Measurements from ENCODE around the gene TMOD3. TPM values are rescaled to one million over a fixed set of nuclear protein-coding genes. Genes with fewer than 3 reads are reported as not detected.
"Not testable (repeated sequence)": the region's sequence is repeated elsewhere in the genome, so short reads cannot be mapped to it uniquely, and the experiment has no call there.

Gene TMOD3
- total RNA-seq, 1 donor: 100 TPM

DNA sequence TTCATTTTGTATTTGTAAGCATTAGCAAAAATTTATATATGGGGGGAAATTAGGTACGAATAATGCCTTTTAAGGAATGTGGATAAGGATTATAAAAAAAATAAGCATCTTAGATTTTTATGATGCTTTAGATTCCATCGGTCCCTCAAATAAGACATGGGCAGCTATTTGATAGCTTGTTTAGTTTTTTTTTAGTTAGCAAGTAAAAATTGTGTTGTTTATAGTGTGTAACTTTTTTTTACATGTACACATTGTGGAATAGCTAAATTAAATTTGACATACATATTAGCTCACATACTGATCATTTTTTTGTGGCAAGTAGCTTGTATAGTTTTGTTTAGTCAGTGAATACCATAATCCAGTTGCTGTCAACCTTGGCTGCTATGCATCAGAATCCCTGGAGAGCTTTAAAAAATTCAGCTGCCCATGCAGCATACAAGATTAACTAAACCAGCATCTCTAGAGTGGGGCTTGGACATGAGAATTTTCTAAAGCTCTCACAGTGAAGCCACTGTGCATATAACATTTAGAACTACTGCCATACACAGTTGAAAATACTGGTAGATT is 53.9 kb downstream of the TMOD3 start:
- TF ChIP-seq, protein P1, sequence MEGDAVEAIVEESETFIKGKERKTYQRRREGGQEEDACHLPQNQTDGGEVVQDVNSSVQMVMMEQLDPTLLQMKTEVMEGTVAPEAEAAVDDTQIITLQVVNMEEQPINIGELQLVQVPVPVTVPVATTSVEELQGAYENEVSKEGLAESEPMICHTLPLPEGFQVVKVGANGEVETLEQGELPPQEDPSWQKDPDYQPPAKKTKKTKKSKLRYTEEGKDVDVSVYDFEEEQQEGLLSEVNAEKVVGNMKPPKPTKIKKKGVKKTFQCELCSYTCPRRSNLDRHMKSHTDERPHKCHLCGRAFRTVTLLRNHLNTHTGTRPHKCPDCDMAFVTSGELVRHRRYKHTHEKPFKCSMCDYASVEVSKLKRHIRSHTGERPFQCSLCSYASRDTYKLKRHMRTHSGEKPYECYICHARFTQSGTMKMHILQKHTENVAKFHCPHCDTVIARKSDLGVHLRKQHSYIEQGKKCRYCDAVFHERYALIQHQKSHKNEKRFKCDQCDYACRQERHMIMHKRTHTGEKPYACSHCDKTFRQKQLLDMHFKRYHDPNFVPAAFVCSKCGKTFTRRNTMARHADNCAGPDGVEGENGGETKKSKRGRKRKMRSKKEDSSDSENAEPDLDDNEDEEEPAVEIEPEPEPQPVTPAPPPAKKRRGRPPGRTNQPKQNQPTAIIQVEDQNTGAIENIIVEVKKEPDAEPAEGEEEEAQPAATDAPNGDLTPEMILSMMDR (IDR thresholded peaks at IDR 0.05; ENCODE audit: insufficient read depth, low read depth, low read length): no peak
- no peak overlapping the region for H3K4me3 ChIP-seq (ENCODE audit: low read depth, low read length)
- peak; percentile 56 for DNase-seq (ENCODE audit: low read depth)

DNA sequence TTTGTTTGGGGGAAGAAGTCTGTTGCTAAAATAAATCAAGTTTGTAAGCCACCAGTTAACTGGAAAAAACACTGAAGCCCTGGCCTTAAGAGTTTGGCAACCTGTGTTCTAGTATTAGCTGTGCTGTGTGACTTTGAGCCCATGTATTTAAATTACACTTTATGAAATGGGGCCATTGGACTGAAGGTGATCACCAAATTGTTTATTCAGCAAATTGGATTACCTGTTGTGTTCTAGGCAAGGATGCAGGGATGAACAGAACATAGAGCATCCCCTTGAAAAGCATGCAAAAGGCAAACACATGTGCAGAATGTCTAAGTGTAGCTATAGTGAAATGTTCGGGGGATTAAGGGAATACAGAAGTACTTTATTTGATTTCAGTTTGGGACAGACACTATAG is 54.6 kb downstream of the TMOD3 start:
- H3K4me3 ChIP-seq (ENCODE audit: low read depth, low read length): no peak overlapping the region
- no peak for DNase-seq (ENCODE audit: low read depth)
- TF ChIP-seq, protein P1 (IDR thresholded peaks at IDR 0.05; ENCODE audit: insufficient read depth, low read depth, low read length): no peak

DNA sequence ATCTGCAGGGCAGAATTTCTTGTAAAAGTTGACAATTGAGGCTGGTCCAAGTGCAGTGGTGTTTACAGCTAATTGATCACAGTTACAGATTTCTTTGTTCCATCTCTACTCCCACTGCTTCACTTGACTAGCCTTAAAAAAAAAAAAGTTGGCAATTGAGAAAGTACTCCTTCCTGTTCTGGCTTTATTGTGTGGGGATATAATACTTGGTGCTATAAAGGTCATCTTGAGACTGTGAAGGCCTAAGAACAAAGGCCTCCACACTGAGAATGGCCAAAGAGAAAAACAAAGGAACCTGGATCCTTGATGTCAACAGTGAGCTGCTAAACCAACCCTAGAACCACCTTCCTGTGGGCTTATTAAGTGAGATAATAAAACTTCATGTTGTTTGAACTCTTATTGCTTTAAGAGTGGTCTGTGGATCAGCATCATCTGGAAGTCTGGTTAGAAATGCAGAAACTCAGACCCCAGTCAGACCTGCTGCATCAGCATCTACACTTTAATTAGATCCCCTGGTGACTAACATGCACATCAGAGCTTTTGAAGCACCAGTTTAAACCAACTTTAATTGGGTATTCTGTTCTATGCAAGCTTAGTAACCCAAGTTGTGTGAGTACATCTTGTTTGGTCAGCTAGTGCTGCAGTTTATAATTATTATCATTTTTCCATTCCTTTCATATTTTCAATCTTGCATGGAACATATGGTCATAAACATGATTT is 55.2 kb downstream of the TMOD3 start:
- TF ChIP-seq, protein P1 (IDR thresholded peaks at IDR 0.05; ENCODE audit: insufficient read depth, low read depth, low read length): no peak
- no peak for DNase-seq (ENCODE audit: low read depth)
- no peak overlapping the region for H3K4me3 ChIP-seq (ENCODE audit: low read depth, low read length)

DNA sequence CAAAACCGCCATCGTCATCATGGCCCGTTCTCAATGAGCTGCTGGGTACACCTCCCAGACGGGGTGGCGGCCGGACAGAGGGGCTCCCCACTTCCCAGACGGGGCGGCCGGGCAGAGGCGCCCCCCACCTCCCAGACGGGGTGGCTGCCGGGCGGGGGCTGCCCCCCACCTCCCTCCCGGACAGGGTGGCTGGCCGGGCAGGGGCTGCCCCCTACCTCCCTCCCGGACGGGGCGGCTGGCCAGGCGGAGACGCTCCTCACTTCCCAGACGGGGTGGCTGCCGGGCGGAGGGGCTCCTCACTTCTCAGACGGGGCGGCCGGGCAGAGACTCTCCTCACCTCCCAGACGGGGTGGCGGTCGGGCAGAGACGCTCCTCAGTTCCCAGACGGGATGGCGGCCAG is 56.3 kb downstream of the TMOD3 start:
- H3K4me3 ChIP-seq (ENCODE audit: low read depth, low read length); DNase-seq (ENCODE audit: low read depth): not testable (repeated sequence)

DNA sequence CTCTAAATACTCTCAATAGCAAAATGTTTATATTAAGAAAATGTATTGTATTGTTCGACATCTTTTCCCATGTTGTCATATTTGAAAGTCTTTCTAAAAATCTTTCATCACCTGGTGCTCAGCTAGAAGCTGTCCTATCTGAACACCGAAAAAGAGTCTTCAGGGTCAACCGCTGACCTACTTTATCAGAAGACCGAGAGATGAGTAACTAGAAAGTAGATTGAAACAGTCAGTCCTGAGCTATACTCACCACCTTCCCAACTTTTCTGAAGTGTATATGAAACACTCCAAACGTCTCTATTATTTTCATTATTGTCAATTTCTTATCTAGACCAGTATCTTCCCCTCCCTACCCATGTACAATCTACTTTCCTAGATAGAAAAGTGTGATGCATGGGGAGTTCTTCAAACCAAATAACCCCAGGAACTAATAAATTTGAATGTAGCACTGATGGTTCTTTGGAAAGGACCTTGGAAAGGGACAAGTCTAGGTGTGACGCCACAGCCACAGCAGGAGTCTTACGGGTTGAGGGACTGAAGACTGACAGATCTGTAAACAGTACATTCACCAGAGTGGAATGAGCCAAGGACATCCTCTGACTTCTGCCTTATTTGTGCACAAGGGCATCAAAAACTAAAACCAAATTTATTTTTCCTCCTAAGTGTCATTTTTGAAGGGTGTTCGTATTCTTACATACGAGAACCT is 58.6 kb downstream of the TMOD3 start:
- DNase-seq (ENCODE audit: low read depth): no peak
- H3K4me3 ChIP-seq (ENCODE audit: low read depth, low read length): no peak overlapping the region
- TF ChIP-seq, protein P1 (IDR thresholded peaks at IDR 0.05; ENCODE audit: insufficient read depth, low read depth, low read length): no peak

DNA sequence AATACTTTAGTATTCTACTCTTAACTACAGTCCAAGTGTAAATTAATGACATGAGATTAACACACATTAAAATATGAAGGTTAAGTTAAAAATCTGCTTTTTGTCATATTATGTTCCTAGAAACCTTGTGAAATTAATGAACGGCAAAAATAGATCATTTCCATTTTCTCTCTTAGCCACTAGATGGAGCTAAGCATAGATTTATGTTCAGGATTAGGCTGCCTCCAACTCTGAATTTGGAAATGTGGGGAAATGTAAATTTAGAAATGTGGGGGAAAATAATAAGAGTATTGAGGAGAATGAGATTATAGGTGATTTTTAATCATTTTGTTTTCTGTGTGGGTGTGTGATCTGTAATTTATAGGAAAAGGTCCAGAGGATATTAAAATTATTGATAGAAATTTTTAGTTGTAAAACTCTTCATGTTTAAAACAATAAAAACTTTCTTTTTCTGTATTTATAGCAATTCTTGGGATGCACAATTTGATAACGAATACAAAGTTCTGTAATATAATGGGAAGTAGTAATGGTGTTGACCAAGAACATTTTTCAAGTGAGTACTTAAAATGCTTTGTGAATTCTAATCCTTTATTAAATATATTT is 59.2 kb downstream of the TMOD3 start:
- peak; percentile 38 for DNase-seq (ENCODE audit: low read depth)
- H3K4me3 ChIP-seq (ENCODE audit: low read depth, low read length): no peak overlapping the region
- TF ChIP-seq, protein P1 (IDR thresholded peaks at IDR 0.05; ENCODE audit: insufficient read depth, low read depth, low read length): peak; percentile 72

DNA sequence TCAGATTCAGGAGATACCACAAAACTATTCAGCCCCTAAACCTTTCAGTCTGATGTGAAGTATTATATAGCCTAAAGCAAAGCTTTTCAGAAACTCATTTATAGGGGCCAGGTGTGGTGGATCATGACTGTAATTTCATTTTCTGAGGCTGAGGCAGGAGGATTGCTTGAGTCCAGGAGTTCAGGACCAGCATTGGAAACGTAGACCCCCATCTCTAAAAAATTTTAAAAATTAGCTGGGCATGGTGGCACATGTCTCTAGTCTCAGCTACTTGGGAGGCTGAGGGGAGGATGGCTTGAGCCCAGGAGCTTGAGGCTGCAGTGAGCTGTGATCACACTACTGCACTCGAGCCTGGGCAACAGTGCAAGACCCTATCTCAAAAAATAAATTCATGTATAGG is 60.0 kb downstream of the TMOD3 start:
- TF ChIP-seq, protein P1 (IDR thresholded peaks at IDR 0.05; ENCODE audit: insufficient read depth, low read depth, low read length): no peak
- DNase-seq (ENCODE audit: low read depth): no peak
- no peak overlapping the region for H3K4me3 ChIP-seq (ENCODE audit: low read depth, low read length)
